ENCODE measurements around the gene PPP2CA.
A peak's percentile ranks its signal among the peaks of the same experiment; 100 is the strongest.

Gene PPP2CA

GRCh38 chr5:134189031-134189430, 36.8 kb downstream of the PPP2CA start:
- TF ChIP-seq CTCF (IDR thresholded peaks at IDR 0.05; ENCODE audit: insufficient read depth, low read depth, low read length, missing control alignments), result no peak
- H3K4me3 ChIP-seq (ENCODE audit: low read depth, low read length), result no peak overlapping the region
- DNase-seq (ENCODE audit: low read depth), result no peak

GRCh38 chr5:134188092-134188491, 37.8 kb downstream of the PPP2CA start:
- H3K4me3 ChIP-seq (ENCODE audit: low read depth, low read length), result no peak overlapping the region
- no peak for TF ChIP-seq CTCF (IDR thresholded peaks at IDR 0.05; ENCODE audit: insufficient read depth, low read depth, low read length, missing control alignments)
- DNase-seq (ENCODE audit: low read depth), result no peak

GRCh38 chr5:134184155-134185135, 41.4 kb downstream of the PPP2CA start:
- no peak overlapping the region for H3K4me3 ChIP-seq (ENCODE audit: low read depth, low read length)
- peak; percentile 84 for DNase-seq (ENCODE audit: low read depth)

GRCh38 chr5:134183481-134183880, 42.4 kb downstream of the PPP2CA start:
- DNase-seq (ENCODE audit: low read depth), result no peak
- TF ChIP-seq CTCF (IDR thresholded peaks at IDR 0.05; ENCODE audit: insufficient read depth, low read depth, low read length, missing control alignments), result no peak

More at GRCh38 chr5:134184155-134185135, 41.4 kb downstream of the PPP2CA start:
- peak; percentile 97 for TF ChIP-seq CTCF (IDR thresholded peaks at IDR 0.05; ENCODE audit: insufficient read depth, low read depth, low read length, missing control alignments)

GRCh38 chr5:134178096-134178419, 47.8 kb downstream of the PPP2CA start:
- no peak for TF ChIP-seq CTCF (IDR thresholded peaks at IDR 0.05; ENCODE audit: insufficient read depth, low read depth, low read length, missing control alignments)
- DNase-seq (ENCODE audit: low read depth), result no peak
- no peak overlapping the region for H3K4me3 ChIP-seq (ENCODE audit: low read depth, low read length)

More at GRCh38 chr5:134183481-134183880, 42.4 kb downstream of the PPP2CA start:
- no peak overlapping the region for H3K4me3 ChIP-seq (ENCODE audit: low read depth, low read length)

- DNase-seq (ENCODE audit: low read depth), result no peak
- no peak for TF ChIP-seq CTCF (IDR thresholded peaks at IDR 0.05; ENCODE audit: insufficient read depth, low read depth, low read length, missing control alignments)
- peak overlapping the region; percentile 87 for H3K4me3 ChIP-seq (ENCODE audit: low read depth, low read length)
Observed at GRCh38 chr5:134177369-134178095, 48.3 kb downstream of the PPP2CA start.

Measured in GM12865 (cell line).